ENCODE measurements around the gene TRMT2B.

GRCh38 chrX:101080326-101081124 is 28.6 kb upstream of the TRMT2B start:
- TF ChIP-seq TCF12 (IDR thresholded peaks at IDR 0.05; ENCODE audit: low read depth) (no peak), TAF1 (IDR thresholded peaks at IDR 0.05; ENCODE audit: low read depth) (no peak), RAD21 (IDR thresholded peaks at IDR 0.05; ENCODE audit: low read depth) (no peak), EGR1 (IDR thresholded peaks at IDR 0.05) (no peak), NFIC (IDR thresholded peaks at IDR 0.05) (no peak), REST (IDR thresholded peaks at IDR 0.05; ENCODE audit: low read depth) (no peak), CREB1 (IDR thresholded peaks at IDR 0.05; ENCODE audit: low read depth) (no peak), USF1 (IDR thresholded peaks at IDR 0.05) (no peak), TEAD4 (IDR thresholded peaks at IDR 0.05) (no peak), YY1 (IDR thresholded peaks at IDR 0.05; ENCODE audit: low read depth) (no peak), CEBPB (IDR thresholded peaks at IDR 0.05) (no peak), ZBTB7A (IDR thresholded peaks at IDR 0.05; ENCODE audit: low read depth) (no peak)
- TF ChIP-seq, protein P1, sequence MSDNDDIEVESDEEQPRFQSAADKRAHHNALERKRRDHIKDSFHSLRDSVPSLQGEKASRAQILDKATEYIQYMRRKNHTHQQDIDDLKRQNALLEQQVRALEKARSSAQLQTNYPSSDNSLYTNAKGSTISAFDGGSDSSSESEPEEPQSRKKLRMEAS (IDR thresholded peaks at IDR 0.05), result no peak
